HG03060 (cell line): ENCODE data around the gene NRBP1.
A peak's percentile ranks its signal among the peaks of the same experiment; 100 is the strongest.

Source experiments
- ATAC-seq: cut with Tn5 transposase; IDR thresholded peaks from one replicate; pipeline ENCODE4 v1.9.1; 2021; ENCODE audit warnings: low read depth, moderate number of reproducible peaks; ENCODE audit not compliant: unreplicated experiment

Gene NRBP1

DNA sequence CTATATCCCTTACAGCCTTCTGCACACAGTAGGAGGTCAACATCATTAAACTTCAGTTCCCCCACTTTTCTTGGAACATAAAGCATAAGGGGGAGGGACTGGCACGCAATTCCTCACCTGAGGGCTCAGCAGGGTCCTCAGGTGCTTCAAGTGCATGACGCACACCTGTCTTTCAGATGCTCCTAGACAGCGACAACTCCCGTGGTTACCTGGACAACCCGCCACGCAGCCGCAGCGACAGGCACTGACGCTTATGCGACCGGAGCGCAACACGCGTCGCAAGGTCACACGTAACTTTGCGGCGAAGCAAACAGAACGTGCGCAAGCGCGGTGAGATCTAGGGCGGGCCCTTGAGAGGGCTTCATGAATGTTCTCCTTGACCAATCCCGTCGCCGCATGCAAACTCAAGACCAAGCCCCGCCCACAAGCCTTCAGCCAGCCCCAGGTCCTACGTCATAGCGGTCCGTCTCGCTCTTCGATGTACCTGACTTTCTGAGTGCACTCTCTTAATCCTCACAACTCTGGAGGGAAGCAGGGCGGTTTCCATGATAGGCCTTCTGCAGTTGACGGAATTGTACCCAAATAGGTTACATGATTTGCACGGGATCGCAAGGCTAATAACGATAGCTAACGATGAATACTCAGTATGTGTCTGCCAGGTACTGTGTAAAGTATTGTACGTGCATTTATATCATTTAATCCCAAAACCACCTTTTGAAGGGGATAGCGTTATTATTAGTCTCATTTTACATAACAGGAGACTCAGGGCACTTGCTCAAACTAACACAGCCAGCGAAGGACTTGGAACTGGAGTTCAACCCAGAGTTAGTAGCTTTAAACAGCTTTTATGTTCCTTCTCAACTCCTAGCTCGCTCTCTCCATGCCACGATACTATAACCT lies 61.3 kb downstream of the NRBP1 start, which contains the start of gene IFT172:
Gene IFT172 (minus strand): TSS at position 246 of the 900 bp plus-strand sequence. CDS start 90 bp downstream, at position 156.
- ATAC-seq = peak; percentile 91
